Neural cell (in vitro differentiated cells): ENCODE measurements around the gene CERS1. TPM values are rescaled to one million over a fixed set of nuclear protein-coding genes. Genes with fewer than 3 reads are reported as not detected.

Experiments
- H2AFZ ChIP-seq: fragments of 200-600, 300-800 bp; sonication (generic), shearing (Covaris generic); 2 replicates; pipeline ENCODE4 v1.6.0; 2014; ENCODE audit warnings: low read depth, mild to moderate bottlenecking, antibody characterized with exemption, low read length, moderate library complexity
- H3F3A ChIP-seq: fragments of 200-600 bp; shearing (Covaris generic); 2 replicates; pipeline ENCODE4 v1.6.1; 2016; ENCODE audit warnings: mild to moderate bottlenecking, moderate library complexity, mixed read lengths, antibody characterized with exemption, low read length; ENCODE audit not compliant: insufficient read depth, poor library complexity, severe bottlenecking
- H3K27ac ChIP-seq: fragments of 200-600, 300-800 bp; sonication (generic), shearing (Covaris generic); 2 replicates; pipeline ENCODE4 v1.5.1; 2014; ENCODE audit warnings: mild to moderate bottlenecking, low read length, moderate library complexity
- H3K27me3 ChIP-seq: fragments of 300-800, 200-600 bp; sonication (generic), shearing (Covaris generic); 2 replicates; pipeline ENCODE4 v1.6.0; 2014; ENCODE audit warnings: mild to moderate bottlenecking, low read depth, low read length, moderate library complexity; ENCODE audit not compliant: insufficient read depth
- H3K36me3 ChIP-seq: fragments of 300-800, 200-600 bp; sonication (generic), shearing (Covaris generic); 2 replicates; pipeline ENCODE4 v1.5.1; 2014; ENCODE audit warnings: mild to moderate bottlenecking, antibody characterized with exemption, low read length, moderate library complexity; ENCODE audit not compliant: insufficient read depth
- H3K4me2 ChIP-seq: fragments of 300-800, 200-600 bp; sonication (generic), shearing (Covaris generic); 2 replicates; pipeline ENCODE4 v1.6.0; 2014; ENCODE audit warnings: mild to moderate bottlenecking, low read length
- H3K4me3 ChIP-seq: fragments of 300-800, 200-600 bp; sonication (generic), shearing (Covaris generic); 2 replicates; pipeline ENCODE4 v1.5.1; 2014; ENCODE audit warnings: mild to moderate bottlenecking, low read length, moderate library complexity
- H3K79me2 ChIP-seq: fragments of 200-600 bp; shearing (Covaris generic); replicated peaks from 2 replicates; pipeline ENCODE4 v1.6.0; 2014; ENCODE audit warnings: mild to moderate bottlenecking, low read length, moderate library complexity; ENCODE audit not compliant: insufficient read depth
- H3K9ac ChIP-seq: fragments of 300-800, 200-600 bp; sonication (generic), shearing (Covaris generic); 2 replicates; pipeline ENCODE4 v1.6.1; 2016; ENCODE audit warnings: mild to moderate bottlenecking, low read length, mixed read lengths
- H3K9me2 ChIP-seq: fragments of 200-600 bp; shearing (Covaris generic); 2 replicates; pipeline ENCODE4 v1.6.1; 2016; ENCODE audit warnings: mild to moderate bottlenecking, low read length, mixed read lengths; ENCODE audit not compliant: insufficient read depth
- H3K9me3 ChIP-seq: fragments of 200-600, 300-800 bp; sonication (generic), shearing (Covaris generic); 2 replicates; pipeline ENCODE4 v1.6.1; 2016; ENCODE audit warnings: mild to moderate bottlenecking, mixed run types, low read length, moderate library complexity, mixed read lengths
- H4K20me1 ChIP-seq: fragments of 200-600 bp; shearing (Covaris generic); 2 replicates; pipeline ENCODE4 v1.6.1; 2016; ENCODE audit warnings: mild to moderate bottlenecking, mixed run types; ENCODE audit not compliant: insufficient read depth
- CTCF ChIP-seq: fragments of 450-650 bp; IDR thresholded peaks from 2 replicates; pipeline ENCODE4 v1.5.1; 2014; ENCODE audit warnings: antibody characterized with exemption, mild to moderate bottlenecking, moderate library complexity; ENCODE audit not compliant: poor library complexity, severe bottlenecking
- EP300 ChIP-seq: fragments of 450-650 bp; conservative IDR thresholded peaks from 2 replicates; pipeline ENCODE4 v1.6.1; 2014; ENCODE audit warnings: antibody characterized with exemption, mild to moderate bottlenecking, moderate library complexity; ENCODE audit not compliant: poor library complexity, severe bottlenecking
- EZH2 ChIP-seq: fragments of 200-600, 300-800 bp; shearing (Covaris generic), sonication (generic); IDR thresholded peaks from 2 replicates; pipeline ENCODE4 v1.6.1; 2014; ENCODE audit warnings: antibody characterized with exemption, low read length, borderline replicate concordance, mild to moderate bottlenecking; ENCODE audit not compliant: insufficient read depth, poor library complexity, severe bottlenecking
- MXI1 ChIP-seq: fragments of 450-650 bp; conservative IDR thresholded peaks from 2 replicates; pipeline ENCODE4 v1.6.1; 2014; ENCODE audit warnings: antibody characterized with exemption, mild to moderate bottlenecking; ENCODE audit not compliant: poor library complexity, severe bottlenecking
- RAD21 ChIP-seq: fragments of 450-650 bp; conservative IDR thresholded peaks from 2 replicates; pipeline ENCODE4 v1.6.1; 2014; ENCODE audit warnings: antibody characterized with exemption, mild to moderate bottlenecking, moderate library complexity
- REST ChIP-seq: IDR thresholded peaks from 2 replicates; pipeline ENCODE4 v1.6.1; 2012; ENCODE audit warnings: borderline replicate concordance
- SMC3 ChIP-seq: fragments of 450-650 bp; conservative IDR thresholded peaks from 2 replicates; pipeline ENCODE4 v1.6.1; 2014; ENCODE audit warnings: antibody characterized with exemption, mild to moderate bottlenecking, moderate library complexity; ENCODE audit not compliant: poor library complexity
- TAF1 ChIP-seq: IDR thresholded peaks from 2 replicates; pipeline ENCODE4 v1.6.1; 2012; ENCODE audit warnings: low read depth
- polyA plus RNA-seq: library from polyadenylated mRNA; depleted of rRNA; stranded (reverse); fragments of >200 nt; gene quantifications from 2 replicates; pipeline ENCODE4 v1.2.3, GENCODE V29; 2014

The CERS1 gene
- polyA plus RNA-seq, 1 donor from 2014 or later: 19.1 TPM

GRCh38 chr19:18922228-18922985 is 26.4 kb upstream of the CERS1 start:
- Histone ChIP-seq H3K36me3 (no peaks in the 10 kb centered on the region), H3K9me3 (no peaks in the 10 kb centered on the region), H3K9ac (no peak overlapping the region), H3F3A (no peaks in the 10 kb centered on the region), H4K20me1 (no peaks in the 10 kb centered on the region), H2AFZ (no peak overlapping the region), H3K4me2 (no peak overlapping the region), H3K27ac (no peak overlapping the region), H3K27me3 (no peaks in the 10 kb centered on the region), H3K79me2 (peaks cover 22% of the 10 kb centered on the region), H3K9me2 (no peaks in the 10 kb centered on the region), H3K4me3 (no peak overlapping the region)
- TF ChIP-seq EZH2 (no peak), EP300 (no peak), TAF1 (no peak), CTCF (no peak), MXI1 (no peak), REST (no peak), SMC3 (no peak)

- Histone ChIP-seq H3K27me3 (no peaks in the 10 kb centered on the region), H3K4me2 (no peak overlapping the region), H2AFZ (no peak overlapping the region), H3K36me3 (no peaks in the 10 kb centered on the region), H3K9ac (no peak overlapping the region), H3K9me2 (no peaks in the 10 kb centered on the region), H3K9me3 (no peaks in the 10 kb centered on the region), H4K20me1 (no peaks in the 10 kb centered on the region), H3K79me2 (peaks cover 28% of the 10 kb centered on the region), H3F3A (no peaks in the 10 kb centered on the region), H3K4me3 (no peak overlapping the region), H3K27ac (no peak overlapping the region)
- TF ChIP-seq CTCF (no peak), EP300 (no peak), RAD21 (no peak)
Observed at GRCh38 chr19:18921593-18921992, 25.6 kb upstream of the CERS1 start.
